Measurements from ENCODE around the gene PPP2R5D.

The PPP2R5D gene

DNA sequence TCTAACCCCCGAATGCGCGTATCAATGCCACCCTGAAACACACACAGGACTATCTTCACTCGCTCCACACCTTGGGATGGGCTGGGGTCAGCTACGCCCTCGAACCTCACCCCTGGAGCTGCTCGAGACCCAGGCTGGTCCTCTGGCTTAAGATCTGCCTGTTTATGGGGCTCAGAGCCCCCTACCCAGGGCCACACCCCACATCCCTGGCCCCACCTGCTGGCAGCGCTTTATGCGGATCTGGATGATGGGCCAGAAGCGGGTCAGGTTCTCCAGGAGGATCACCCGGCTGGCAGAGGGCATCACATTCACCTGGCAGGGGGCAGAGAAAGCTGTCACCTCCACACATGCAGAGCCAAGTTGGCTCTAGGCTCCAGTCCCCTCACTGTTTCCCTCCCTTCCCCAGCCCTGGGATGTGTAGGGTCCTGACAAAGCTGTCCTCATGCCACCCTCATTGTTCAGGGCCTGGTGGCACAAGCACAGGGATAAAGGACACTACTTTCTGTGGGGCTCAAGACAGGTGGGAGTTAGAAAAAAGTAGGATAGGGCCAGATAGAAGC lies 61.1 kb downstream of the PPP2R5D start:
- H3K4me1 Mint-ChIP-seq, result peaks cover 3% of the 10 kb centered on the region
- DNase-seq (ENCODE audit: low spot score in 2 of 2) (no peak), ATAC-seq (replicated peaks; ENCODE audit: extremely low read depth, poor library complexity, severe bottlenecking) (no peak)
- H3K27me3 Mint-ChIP-seq, result no peaks in the 10 kb centered on the region
- no peaks in the 10 kb centered on the region for H3K9me3 Mint-ChIP-seq
- H3K36me3 Mint-ChIP-seq (ENCODE audit: insufficient read depth), result peaks cover 20% of the 10 kb centered on the region
- H3K4me3 Mint-ChIP-seq, result no peak overlapping the region
- peak overlapping the region; percentile 24 for H3K27ac Mint-ChIP-seq (ENCODE audit: low read depth)

DNA sequence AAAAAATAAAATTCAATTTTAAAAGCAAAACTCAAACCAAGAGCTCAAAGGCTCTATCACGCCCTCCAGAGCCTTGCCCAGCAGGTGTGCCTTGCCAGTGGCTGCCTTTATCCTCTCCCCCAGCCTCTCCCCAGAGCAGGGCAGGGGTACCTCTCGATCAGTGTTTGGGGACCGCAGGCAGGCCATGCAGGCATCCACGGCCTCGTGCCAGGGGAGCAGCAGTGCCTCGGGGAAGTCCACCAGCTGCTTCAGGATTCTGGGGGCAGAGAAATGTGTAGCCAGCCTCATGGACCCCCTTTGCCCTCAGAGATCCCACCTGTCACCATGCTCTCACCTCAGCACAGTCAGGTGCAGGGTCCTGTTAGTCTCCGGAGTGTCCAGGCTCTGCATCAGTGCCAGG lies 63.6 kb downstream of the PPP2R5D start:
- peaks cover 26% of the 10 kb centered on the region for H3K36me3 Mint-ChIP-seq (ENCODE audit: insufficient read depth)
- ATAC-seq (replicated peaks; ENCODE audit: extremely low read depth, poor library complexity, severe bottlenecking) (no peak), DNase-seq (ENCODE audit: low spot score in 2 of 2) (no peak)
- no peak overlapping the region for H3K4me3 Mint-ChIP-seq
- peaks cover 24% of the 10 kb centered on the region for H3K4me1 Mint-ChIP-seq
- no peak overlapping the region for H3K27ac Mint-ChIP-seq (ENCODE audit: low read depth)
- H3K27me3 Mint-ChIP-seq, result no peaks in the 10 kb centered on the region
- no peaks in the 10 kb centered on the region for H3K9me3 Mint-ChIP-seq

DNA sequence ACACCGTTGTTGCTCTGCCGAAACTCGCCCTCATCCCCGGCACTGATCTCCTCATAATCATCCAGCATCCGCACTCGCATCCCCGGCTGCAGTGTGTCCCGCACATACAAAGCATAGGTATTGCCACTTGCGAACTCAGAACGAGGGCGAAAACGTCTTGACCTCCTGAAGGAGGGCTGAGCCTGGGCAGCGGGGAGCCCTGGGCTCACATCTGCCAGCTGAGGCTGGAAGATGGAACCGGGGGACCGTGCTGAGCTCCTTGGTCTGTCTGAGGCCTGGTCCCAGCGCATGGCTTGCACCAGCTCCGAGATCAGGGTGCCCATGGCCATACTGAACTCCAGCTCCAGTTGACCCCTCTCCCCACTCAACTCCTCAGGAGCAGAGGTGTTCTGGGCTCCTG lies 66.6 kb downstream of the PPP2R5D start:
- Mint-ChIP-seq H3K9me3 (no peaks in the 10 kb centered on the region), H3K27ac (ENCODE audit: low read depth) (no peak overlapping the region), H3K36me3 (ENCODE audit: insufficient read depth) (peaks cover 32% of the 10 kb centered on the region), H3K4me1 (peaks cover 38% of the 10 kb centered on the region), H3K4me3 (no peak overlapping the region), H3K27me3 (no peaks in the 10 kb centered on the region)
- DNase-seq (ENCODE audit: low spot score in 2 of 2) (no peak), ATAC-seq (replicated peaks; ENCODE audit: extremely low read depth, poor library complexity, severe bottlenecking) (no peak)

DNA sequence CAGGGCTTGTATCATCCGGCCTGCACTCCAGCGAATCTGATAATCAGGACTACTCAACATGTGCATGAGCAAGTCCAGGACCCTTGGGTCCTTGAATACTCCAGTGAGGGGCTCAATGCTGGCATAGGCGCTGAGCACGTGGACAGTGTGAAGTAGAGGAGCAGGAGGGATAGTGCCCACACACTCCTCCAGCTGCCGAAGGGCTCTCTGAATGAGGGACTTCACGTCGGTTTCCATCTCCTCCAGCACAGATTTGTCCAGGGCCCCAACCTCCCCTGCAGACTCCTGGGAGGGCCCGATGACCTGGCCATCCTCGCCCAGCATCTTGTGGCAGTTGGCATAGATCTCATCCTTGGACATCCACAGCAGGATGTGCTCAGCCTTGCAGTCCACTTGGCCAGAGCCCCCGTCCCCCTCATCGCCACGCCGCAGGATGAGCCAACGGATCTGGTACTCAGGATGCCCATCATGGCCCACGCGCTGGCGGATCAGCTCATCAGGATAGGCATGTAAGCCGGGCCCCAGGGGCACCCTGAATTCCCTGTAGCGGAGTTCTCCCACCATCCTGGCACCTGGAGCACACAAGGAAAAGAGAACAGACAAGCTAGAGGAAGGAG lies 68.0 kb downstream of the PPP2R5D start:
- no peaks in the 10 kb centered on the region for H3K27me3 Mint-ChIP-seq
- peak overlapping the region; percentile 93 for H3K4me3 Mint-ChIP-seq
- peaks cover 38% of the 10 kb centered on the region for H3K4me1 Mint-ChIP-seq
- H3K27ac Mint-ChIP-seq (ENCODE audit: low read depth), result peak overlapping the region; percentile 91
- H3K9me3 Mint-ChIP-seq, result no peaks in the 10 kb centered on the region
- DNase-seq (ENCODE audit: low spot score in 2 of 2) (no peak), ATAC-seq (replicated peaks; ENCODE audit: extremely low read depth, poor library complexity, severe bottlenecking) (no peak)
- peaks cover 37% of the 10 kb centered on the region for H3K36me3 Mint-ChIP-seq (ENCODE audit: insufficient read depth)

DNA sequence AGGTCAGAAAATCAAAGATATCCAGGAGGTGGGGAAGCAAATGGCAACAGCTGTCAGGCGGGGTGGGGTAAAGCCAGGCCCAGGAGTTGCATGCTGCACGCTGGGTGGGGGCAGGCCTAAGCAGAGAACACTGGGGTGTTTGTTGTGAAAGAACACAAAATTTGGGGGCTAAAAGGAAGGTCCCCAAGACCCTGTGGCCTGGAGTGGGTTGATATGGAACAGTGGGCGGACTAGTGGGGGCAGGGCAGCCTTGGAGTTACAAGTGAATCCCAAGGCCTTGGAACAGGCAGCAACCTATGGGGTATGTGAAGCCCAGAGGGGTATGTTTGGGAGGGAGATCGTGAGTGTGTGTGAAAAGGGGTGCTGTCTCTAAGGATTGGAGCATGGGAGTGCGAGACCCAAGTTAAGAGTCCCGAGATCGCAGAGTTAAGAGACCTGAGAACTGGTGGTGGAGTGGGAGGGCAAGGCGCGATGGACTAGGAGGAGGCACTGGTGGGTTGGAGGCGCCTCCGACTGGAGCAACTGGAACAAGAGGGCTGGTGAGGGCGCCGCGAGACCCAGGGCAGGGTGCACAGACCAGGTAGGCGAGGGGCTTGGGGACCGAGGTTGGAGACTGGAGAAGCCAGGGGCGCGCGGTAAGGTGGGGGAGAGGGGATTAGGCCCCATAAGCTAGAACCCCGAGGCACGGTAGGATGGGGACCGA lies 68.6 kb downstream of the PPP2R5D start:
- peaks cover 37% of the 10 kb centered on the region for H3K36me3 Mint-ChIP-seq (ENCODE audit: insufficient read depth)

DNA sequence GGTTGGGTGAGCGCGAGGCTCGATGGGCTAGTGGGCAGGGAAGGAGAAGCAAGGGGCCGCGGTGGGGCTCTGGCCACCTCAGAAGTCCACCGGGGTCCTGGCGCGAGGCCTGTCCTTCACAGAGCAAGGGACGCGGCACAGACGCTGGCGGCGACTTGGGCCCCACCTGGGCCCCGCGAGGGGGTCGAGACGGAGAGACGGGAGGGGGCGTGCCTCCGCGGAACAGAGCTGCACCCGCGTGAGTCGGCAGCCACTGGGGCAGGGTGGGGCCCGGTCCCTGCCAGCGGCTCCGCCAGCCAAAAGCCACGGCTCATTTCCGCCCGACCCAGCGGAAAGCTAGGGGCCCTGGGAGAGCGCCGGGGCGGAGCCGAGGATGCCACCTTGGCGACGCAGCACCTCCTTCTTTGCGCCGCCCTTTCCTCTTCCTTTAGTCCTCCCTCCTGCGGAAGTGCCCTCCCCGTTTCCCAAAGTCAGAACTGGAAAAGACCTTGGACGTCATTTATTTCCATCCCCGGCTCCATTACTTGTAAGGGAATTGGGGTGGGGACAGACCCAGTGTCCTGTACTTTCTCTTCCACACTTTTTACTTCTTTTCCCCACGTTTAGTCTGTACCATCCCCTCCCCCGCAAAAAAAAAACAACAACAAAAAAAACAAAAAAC lies 69.3 kb downstream of the PPP2R5D start, which contains the start of gene CUL7:
Gene CUL7, minus strand, starts transcription at position 307 of the 661 bp plus-strand sequence. CDS start 1,063 bp downstream, outside the sequence.
- ATAC-seq (replicated peaks; ENCODE audit: extremely low read depth, poor library complexity, severe bottlenecking), result peak; percentile 100
- peak within 1 kb of the TSS; percentile 93 for H3K4me3 Mint-ChIP-seq
- peaks cover 37% of the 10 kb centered on the region for H3K36me3 Mint-ChIP-seq (ENCODE audit: insufficient read depth)

More for the DNA sequence above, 68.6 kb downstream of the PPP2R5D start:
- H3K27me3 Mint-ChIP-seq, result no peaks in the 10 kb centered on the region
- peak overlapping the region; percentile 91 for H3K27ac Mint-ChIP-seq (ENCODE audit: low read depth)
- H3K9me3 Mint-ChIP-seq, result no peaks in the 10 kb centered on the region
- ATAC-seq (replicated peaks; ENCODE audit: extremely low read depth, poor library complexity, severe bottlenecking), result peak; percentile 8
- peaks cover 40% of the 10 kb centered on the region for H3K4me1 Mint-ChIP-seq
- peak overlapping the region; percentile 93 for H3K4me3 Mint-ChIP-seq
- no peak for DNase-seq (ENCODE audit: low spot score in 2 of 2)

DNA sequence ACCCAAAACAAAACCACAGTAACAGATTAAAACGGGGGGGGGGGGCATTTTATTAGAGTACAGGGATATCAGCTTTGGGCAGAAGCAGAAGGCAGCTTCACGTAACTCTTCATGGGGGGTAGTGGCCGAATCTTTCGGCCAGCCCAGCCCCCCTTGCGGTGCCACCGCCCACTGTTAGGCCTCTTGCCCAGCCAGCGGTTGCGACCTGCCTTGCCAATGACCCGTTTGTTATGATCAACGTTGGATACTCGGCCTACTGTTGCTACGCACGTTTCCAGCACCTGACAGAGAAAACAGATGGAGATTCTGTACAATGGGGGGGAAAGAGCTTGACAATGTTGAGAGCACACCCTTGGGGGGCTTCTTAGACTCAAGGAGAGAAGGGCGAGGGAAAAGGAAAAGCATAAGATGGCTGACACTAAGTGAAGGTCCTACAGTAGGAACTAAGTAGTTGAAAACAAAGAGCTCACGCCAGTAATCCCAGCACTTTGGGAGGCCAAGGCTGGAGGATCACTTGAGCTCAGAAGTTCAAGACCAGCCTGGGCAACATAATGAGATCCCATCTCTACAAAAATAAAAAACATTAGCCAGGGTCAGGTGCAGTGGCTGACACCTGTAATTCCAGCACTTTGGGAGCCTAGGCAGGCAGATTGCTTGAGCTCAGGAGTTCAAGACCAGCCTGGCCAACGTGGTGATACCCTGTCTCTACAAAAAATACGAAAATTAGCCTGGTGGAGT lies 70.0 kb downstream of the PPP2R5D start:
- DNase-seq (ENCODE audit: low spot score in 2 of 2) (no peak), ATAC-seq (replicated peaks; ENCODE audit: extremely low read depth, poor library complexity, severe bottlenecking) (no peak)
- peaks cover 53% of the 10 kb centered on the region for H3K4me1 Mint-ChIP-seq
- no peaks in the 10 kb centered on the region for H3K27me3 Mint-ChIP-seq
- H3K27ac Mint-ChIP-seq (ENCODE audit: low read depth), result peak overlapping the region; percentile 91
- no peaks in the 10 kb centered on the region for H3K9me3 Mint-ChIP-seq
- H3K4me3 Mint-ChIP-seq, result peak overlapping the region; percentile 93
- peaks cover 35% of the 10 kb centered on the region for H3K36me3 Mint-ChIP-seq (ENCODE audit: insufficient read depth)

More for the DNA sequence above, 69.3 kb downstream of the PPP2R5D start, which contains the start of gene CUL7:
- no peaks in the 10 kb centered on the region for H3K27me3 Mint-ChIP-seq
- peak; percentile 72 to 76 for DNase-seq (ENCODE audit: low spot score in 2 of 2)
- H3K9me3 Mint-ChIP-seq, result no peaks in the 10 kb centered on the region
- peaks cover 47% of the 10 kb centered on the region for H3K4me1 Mint-ChIP-seq
- peak within 1 kb of the TSS; percentile 91 for H3K27ac Mint-ChIP-seq (ENCODE audit: low read depth)

DNA sequence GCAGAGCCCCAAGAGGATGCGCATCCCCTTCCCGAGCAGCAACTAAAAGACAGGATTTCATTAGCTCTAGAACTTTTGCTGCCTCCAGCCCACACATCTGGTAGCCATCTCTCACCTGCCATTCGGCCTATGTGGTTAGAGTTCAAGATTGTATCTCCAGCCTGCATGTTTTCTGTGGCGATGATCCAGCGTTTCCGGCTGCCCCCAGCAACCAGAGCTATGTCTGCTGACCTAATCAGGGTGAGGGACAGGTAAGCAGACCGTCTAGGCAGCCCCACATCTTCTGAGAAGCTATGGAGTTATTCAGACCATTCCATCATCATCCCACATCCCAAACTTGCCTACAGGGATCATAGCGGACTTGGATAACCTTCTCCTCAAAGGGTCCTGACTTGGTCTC lies 71.6 kb downstream of the PPP2R5D start:
- Mint-ChIP-seq H3K9me3 (no peaks in the 10 kb centered on the region), H3K4me3 (no peak overlapping the region), H3K27ac (ENCODE audit: low read depth) (peak overlapping the region; percentile 14), H3K27me3 (no peaks in the 10 kb centered on the region), H3K4me1 (peaks cover 61% of the 10 kb centered on the region), H3K36me3 (ENCODE audit: insufficient read depth) (peaks cover 33% of the 10 kb centered on the region)
- DNase-seq (ENCODE audit: low spot score in 2 of 2) (no peak), ATAC-seq (replicated peaks; ENCODE audit: extremely low read depth, poor library complexity, severe bottlenecking) (no peak)

DNA sequence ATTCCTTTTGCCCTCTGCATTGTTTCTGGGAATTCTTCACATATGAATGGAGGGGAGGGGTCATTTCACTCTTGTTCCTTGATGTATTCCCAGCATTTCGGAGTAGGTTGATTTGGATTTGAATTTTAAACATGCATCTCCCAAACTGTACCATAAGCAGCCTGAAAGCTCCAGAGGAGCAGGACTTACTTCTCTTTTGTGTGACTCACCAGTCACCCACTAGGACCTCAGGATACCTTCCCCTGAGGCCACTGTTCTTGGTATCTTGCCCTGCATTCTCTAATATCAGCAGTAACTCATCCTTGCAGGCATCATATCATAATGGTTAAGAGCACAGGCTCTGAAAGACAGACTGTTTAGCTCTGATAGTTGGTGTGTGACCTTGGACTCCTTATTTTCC lies 74.2 kb downstream of the PPP2R5D start:
- peaks cover 50% of the 10 kb centered on the region for H3K4me1 Mint-ChIP-seq
- H3K36me3 Mint-ChIP-seq (ENCODE audit: insufficient read depth), result peaks cover 26% of the 10 kb centered on the region
- H3K9me3 Mint-ChIP-seq, result no peaks in the 10 kb centered on the region

DNA sequence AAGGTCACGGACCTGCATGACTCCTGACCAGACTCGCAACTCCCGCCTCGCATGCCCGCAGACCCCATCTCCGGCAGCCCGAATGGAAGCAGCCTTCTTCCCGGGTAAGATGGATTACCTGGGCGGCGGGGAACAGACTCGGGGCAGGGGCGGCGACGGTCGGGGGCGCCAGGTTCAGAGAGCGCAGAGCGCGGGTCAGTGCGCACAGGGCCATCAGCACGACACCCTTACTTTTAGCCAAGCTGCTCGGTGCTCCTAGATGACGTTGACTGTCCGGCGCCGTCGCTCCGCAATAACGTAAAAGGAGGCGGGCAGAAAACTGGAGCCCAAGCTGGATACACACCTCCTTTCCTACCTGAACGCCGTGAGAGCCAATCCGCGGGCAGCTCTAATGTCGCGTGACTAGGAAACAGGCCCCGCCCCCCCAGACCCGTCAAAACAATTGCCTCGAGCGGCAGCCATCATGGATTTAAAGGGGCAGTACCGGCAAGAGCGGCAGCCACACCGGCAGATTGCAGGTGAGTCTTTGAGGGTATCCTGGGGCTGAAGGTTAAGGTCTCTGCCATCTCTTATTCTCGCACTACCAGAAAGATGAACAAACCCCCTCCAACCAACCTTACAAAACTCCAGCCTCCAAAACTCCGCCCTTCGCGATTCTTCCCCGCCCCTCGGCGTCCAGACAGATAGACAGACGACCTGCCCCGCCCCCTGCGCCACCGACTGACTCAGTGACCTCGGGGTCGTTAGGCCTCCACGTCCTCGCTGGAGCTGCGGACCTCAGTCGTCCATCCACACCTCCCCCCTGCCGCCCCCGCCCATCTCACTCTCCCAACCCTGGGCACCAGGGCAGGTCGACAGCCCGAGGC lies 75.0 kb downstream of the PPP2R5D start, which contains the start of the genes KLC4 and MRPL2:
Gene KLC4, plus strand, starts transcription at position 464 of the 866 bp plus-strand sequence. CDS start 1,705 bp downstream, outside the sequence.
Gene MRPL2, minus strand, starts transcription at position 267 of the 866 bp plus-strand sequence. Its CDS starts 53 bp downstream, at position 214.
- Mint-ChIP-seq H3K4me3 (peak within 1 kb of the TSS; percentile 93), H3K27ac (ENCODE audit: low read depth) (peak within 1 kb of the TSS; percentile 98), H3K4me1 (peaks cover 42% of the 10 kb centered on the region), H3K9me3 (no peaks in the 10 kb centered on the region), H3K27me3 (no peaks in the 10 kb centered on the region), H3K36me3 (ENCODE audit: insufficient read depth) (peaks cover 19% of the 10 kb centered on the region)
- ATAC-seq (replicated peaks; ENCODE audit: extremely low read depth, poor library complexity, severe bottlenecking) (peak; percentile 99), DNase-seq (ENCODE audit: low spot score in 2 of 2) (peak; percentile 88 to 97)

More for the DNA sequence above, 74.2 kb downstream of the PPP2R5D start:
- Mint-ChIP-seq H3K4me3 (peak overlapping the region; percentile 93), H3K27ac (ENCODE audit: low read depth) (peak overlapping the region; percentile 98), H3K27me3 (no peaks in the 10 kb centered on the region)
- ATAC-seq (replicated peaks; ENCODE audit: extremely low read depth, poor library complexity, severe bottlenecking) (no peak), DNase-seq (ENCODE audit: low spot score in 2 of 2) (no peak)

DNA sequence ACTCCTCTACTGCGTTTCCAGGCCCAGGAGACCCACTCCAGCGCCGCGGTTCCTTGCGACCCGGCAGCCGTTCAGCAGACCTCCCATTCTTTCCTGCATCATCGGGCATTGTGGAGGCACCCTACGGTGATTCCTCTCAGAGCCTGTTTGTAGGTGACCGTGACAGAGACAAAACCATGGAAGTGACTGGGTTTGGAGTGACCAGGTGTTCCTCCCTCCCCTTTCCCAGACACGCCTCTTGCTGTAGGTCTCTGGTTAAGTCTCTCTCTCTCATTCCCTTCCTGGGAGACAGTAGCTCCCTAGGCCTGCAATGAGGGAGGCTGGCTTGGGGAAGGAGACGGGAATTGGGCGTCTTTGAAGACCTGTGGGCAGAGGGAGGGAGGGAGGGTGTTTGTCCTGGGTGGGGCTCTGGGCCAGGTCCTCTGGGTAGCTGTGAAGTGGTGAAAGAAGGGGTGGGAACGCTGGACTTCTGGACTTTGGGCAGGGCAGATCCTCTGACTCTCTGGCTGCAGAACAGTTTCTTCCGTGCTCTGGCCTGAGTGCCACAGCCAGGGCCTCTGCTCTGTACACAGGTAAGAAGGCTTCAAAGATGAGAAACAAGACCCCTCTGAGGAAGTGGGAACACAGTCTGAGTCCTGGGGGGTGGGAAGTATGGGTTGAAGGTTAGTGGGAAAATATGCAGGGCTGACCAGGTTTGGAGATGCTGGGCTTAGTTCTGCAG lies 75.8 kb downstream of the PPP2R5D start:
- H3K27me3 Mint-ChIP-seq, result no peaks in the 10 kb centered on the region
- no peaks in the 10 kb centered on the region for H3K9me3 Mint-ChIP-seq
- peak overlapping the region; percentile 93 for H3K4me3 Mint-ChIP-seq
- peaks cover 19% of the 10 kb centered on the region for H3K36me3 Mint-ChIP-seq (ENCODE audit: insufficient read depth)
- H3K4me1 Mint-ChIP-seq, result peaks cover 40% of the 10 kb centered on the region
- ATAC-seq (replicated peaks; ENCODE audit: extremely low read depth, poor library complexity, severe bottlenecking) (no peak), DNase-seq (ENCODE audit: low spot score in 2 of 2) (no peak)
- peak overlapping the region; percentile 98 for H3K27ac Mint-ChIP-seq (ENCODE audit: low read depth)

Measured in central memory CD8-positive, alpha-beta T cell (primary cell).